Head of caudate nucleus (tissue), 42 donors: ENCODE results near the gene ATP6V0A4.

Experiments
- DNase-seq, 42 donors: peaks; one replicate each; pipeline versions ENCODE4 v3.0.0 to v3.0.0-alpha.2; 2020 to 2021; ENCODE audit warnings: mixed read lengths in 7 of 42
- intact Hi-C: fragments of 100-400 bp; cut with DNase I; formaldehyde crosslinking; loops from one replicate; pipeline ENCODE4 v1.15.0; 2022

ATP6V0A4 gene

DNA sequence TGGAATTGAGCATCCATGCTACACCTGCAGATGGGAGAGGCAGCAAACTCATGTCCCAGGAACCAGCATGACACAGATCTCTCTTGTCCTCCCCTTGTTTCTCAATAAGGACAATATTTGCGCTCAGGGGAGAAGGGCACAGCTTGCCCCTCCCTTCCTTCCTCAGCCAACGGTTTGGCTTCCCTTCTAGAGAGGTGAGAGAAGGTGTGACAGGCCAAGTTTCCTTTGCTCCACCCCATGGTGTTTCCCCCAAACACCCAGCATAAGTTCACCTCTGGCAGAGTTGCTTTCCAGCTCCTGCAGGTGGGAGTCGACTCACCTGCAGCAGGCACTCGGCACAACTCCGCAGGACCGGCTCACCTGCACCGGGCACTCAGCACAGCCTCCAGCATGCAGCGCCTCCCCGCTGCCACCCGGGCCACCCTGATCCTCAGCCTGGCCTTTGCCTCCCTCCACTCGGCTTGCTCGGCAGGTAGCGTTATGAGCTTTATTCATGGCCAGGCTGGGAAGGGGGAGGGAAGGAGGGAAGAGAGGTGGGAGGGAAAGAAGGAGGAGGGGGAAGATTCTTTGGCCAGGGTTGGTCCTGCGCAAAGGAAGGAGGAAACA, at the start of gene ATP6V0A4, which contains the start of gene TMEM213:
Gene ATP6V0A4 (minus strand): TSS at position 482 of the 606 bp plus-strand sequence. CDS start 26,949 bp downstream, outside the sequence.
Gene TMEM213 (plus strand): TSS at position 280 of the 606 bp plus-strand sequence. CDS start 111 bp downstream, at position 391.
- intact Hi-C loops: no loop called here
- DNase-seq: no peak

DNA sequence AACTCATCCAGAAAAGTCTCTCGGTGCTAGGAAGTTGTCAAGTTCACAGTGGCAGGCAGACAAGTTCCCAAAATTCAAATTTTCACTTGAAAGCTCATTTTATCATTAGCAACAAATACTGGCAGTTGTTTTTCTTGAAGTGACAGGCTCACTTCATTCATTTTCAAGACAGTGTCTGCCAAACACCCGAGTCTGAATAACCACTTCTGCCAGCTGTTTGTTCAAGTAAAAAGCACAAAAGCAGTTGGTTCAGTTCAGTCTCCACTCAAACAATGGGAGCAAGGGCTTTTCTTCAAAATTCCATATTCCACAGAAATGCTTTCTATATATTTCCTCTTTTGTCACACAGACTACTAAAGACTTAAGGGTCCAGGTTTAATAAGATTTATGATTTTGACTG, 47.7 kb upstream of the ATP6V0A4 start:
- DNase-seq: no peak

DNA sequence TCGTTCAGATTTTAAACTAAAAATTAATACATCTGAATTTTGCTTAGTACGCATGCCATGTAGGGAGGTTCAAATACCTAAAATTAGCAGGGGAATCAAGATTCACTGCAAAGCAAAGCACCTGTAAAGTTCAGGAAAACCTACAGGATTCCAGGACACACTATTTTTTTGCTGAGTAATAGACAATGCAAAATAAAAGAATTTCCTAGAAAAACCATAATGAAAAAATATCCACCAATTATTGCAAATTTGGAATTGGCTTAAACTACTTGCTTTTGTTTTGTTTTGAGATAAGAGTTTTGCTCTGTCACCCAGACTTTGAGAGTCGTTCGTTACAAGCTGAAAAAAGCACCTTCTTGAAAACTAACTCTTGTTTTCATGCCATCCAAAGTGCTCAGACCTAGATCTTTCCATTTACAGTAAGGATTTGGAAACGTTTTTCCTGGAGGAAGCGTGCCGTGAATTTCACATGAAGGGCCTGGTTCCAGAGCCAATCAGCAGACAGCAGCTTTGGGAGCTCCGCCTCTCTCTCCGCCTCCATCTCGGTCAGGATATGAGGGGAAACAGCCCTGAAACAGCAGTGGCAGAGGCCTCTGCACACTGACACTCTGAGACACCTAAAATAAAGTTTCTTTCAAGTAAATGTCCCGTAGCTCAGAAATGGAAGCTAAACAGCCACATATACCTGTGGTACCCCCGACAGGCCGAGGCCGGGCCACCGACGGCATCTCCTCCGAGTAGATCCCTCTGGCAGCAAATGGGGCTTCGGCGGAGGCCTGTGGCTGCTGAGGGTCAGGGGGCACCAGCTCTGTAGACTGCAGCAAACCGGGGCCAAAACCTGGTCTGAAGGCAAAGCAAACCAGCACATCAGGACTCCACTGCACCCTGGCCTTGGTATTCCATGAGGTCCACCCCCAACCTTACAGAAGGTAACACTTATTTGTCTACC, 45.9 kb upstream of the ATP6V0A4 start:
- DNase-seq: no peak
- intact Hi-C loops: no loop called here

More for the DNA sequence above, 47.7 kb upstream of the ATP6V0A4 start:
- intact Hi-C loops: no loop called here

GRCh38 chr7:138842111-138842510, 44.1 kb upstream of the ATP6V0A4 start:
- no peak for DNase-seq
- intact Hi-C loops: no loop called here

- intact Hi-C loops: no loop called here
- no peak for DNase-seq
Measured at GRCh38 chr7:138838166-138838565, 40.2 kb upstream of the ATP6V0A4 start.

DNA sequence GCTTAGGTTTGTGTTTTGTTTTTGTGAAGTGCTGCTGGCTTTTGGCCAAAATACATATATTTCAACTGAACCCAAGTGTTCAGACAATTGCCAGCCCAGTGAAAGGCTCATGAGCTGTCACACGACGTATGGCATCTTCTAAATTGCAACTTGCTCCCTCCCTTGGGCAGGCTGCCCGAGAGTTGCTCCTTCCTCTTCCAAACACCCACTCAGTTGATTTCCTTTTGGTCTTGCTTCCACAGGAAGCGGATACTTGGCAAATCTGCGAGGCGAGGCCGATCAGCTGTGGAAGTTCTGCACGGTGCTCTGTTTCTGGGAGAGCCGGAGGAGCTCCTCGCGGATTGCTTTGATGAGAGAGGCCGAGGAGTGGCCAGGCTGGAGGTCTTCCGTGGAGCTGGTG, 39.6 kb upstream of the ATP6V0A4 start:
- no peak for DNase-seq
- intact Hi-C loops: no loop called here

- intact Hi-C loops: no loop called here
- DNase-seq: no peak
Measured at GRCh38 chr7:138835087-138835486, 37.1 kb upstream of the ATP6V0A4 start.

GRCh38 chr7:138834583-138834982, 36.6 kb upstream of the ATP6V0A4 start:
- DNase-seq: no peak
- intact Hi-C loops: no loop called here

DNA sequence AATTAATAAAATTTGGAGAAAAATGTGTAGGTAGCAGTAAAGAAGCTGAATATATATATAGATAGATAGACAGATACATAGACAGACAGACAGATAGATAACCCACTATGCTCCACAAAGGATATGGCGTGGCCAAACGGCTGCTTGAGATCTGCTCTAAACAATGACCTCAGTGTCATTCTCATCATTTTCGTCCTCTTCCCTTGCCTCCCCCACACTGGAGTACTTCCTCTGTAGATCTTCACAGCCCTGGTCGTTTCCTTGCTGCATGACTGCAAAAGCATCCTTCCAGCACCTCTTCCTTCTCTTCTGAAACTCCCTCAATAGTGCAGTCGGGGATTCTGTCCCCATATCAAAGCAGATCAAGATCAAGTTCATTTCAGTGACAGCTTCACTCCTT, 35.6 kb upstream of the ATP6V0A4 start:
- DNase-seq: no peak
- intact Hi-C loops: no loop called here

GRCh38 chr7:138832966-138833365, 35.0 kb upstream of the ATP6V0A4 start:
- DNase-seq: no peak
- intact Hi-C loops: no loop called here

GRCh38 chr7:138829335-138829734, 31.3 kb upstream of the ATP6V0A4 start:
- intact Hi-C loops: no loop called here
- DNase-seq: no peak

DNA sequence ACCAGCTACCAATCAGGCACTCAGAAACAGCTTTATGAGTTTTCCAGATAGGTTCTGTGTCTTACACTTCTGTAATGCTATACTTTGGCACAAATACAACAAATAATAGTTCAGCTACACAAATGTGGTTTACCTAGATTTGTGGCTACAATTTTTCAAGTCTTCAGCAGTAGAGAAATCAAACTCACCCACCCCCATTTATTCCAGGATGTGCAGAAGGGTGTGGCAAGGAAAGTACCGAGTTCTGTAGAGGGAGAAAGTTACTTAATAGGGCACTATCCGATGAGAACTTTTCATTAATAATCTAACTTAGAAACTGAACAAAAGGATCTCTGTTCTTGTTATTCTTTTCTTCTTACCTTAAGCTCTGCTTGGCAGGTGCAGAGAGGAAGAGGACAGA, 30.3 kb upstream of the ATP6V0A4 start:
- no peak for DNase-seq
- intact Hi-C loops: no loop called here

- intact Hi-C loops: no loop called here
- no peak for DNase-seq
Measured at GRCh38 chr7:138825049-138825721, 27.2 kb upstream of the ATP6V0A4 start.

GRCh38 chr7:138822867-138823535, 25.0 kb upstream of the ATP6V0A4 start:
- no peak for DNase-seq
- intact Hi-C loops: no loop called here

DNA sequence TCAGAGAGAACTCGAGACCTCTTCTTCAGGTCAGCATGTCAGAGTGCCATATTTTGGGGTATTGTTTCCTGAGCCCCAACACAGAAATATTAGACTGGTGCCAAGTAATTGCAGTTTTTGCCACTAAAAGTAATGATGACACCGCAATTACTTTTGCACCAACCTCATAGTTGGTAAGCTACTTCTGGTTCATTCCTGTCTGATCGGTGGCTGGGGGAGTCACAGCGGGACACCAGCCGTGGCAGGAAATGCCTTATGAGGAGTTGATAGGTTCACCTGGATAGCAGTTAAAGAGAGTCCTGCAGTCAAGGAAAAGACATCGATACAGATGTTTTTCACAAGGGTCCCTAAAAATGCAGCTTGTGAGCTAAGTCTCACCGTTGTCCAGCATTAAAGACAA, 23.9 kb upstream of the ATP6V0A4 start:
- intact Hi-C loops: no loop called here

DNA sequence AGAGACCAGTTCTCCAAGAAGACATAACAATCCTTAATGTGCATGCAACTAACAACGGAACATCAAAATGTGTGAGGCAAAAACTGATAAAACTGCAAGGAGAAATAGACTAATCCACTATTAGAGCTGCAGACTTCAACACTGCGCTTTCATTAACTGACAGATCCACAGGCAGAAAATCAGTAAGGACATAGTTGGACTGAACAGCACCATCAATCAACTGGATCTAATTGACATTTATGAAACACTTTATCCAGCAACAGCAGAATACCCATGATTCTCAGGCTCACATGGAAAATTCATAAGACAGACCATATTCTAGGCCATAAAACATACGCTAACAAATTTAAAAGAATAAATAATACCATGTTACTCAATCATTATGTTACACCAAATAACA, 21.6 kb upstream of the ATP6V0A4 start:
- DNase-seq: no peak
- intact Hi-C loops: no loop called here

More for the DNA sequence above, 23.9 kb upstream of the ATP6V0A4 start:
- DNase-seq: no peak

- intact Hi-C loops: no loop called here
- DNase-seq: no peak
Measured at GRCh38 chr7:138816650-138817049, 18.7 kb upstream of the ATP6V0A4 start.

DNA sequence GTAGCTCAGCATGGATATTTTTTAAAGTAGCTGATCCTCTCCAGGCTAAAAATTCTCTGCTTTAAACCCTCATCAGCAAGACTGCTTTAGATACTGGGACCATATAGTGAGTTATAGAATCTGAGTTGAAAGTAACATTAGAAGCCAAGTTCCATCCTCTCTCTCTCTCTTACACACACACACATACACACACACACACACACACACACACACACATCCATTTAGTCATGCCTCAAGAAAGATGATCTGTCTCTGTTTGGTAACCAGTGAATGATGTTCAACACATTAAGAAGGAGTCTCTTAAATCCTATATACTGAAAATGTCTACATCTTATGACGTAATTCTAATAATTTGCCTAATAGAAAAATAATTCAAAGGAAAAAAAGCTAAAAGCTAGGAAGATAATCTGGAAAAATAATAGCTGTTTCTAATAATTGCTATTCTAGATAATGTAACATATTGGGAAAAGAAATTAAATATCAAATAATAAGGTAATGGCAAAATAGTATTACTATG, 16.9 kb upstream of the ATP6V0A4 start:
- no peak for DNase-seq
- intact Hi-C loops: no loop called here

DNA sequence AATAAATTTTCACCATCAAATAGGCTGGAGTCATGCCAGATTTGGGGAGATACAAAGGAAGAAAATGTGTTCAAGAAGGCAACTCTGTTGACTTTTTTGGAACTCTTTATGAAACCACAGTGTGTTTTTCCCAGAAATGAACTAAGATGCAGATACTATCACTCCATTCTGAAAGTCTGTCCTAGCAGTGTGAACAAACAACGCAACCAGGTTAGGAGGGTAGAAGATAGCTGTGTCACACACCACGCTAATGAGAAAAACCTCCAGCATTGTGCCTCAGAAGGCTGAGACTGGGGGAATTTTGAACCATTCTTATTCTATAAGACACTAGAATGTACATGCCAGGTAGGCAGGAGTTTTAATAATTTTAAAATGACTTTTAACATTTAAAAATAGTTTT, 15.9 kb upstream of the ATP6V0A4 start:
- no peak for DNase-seq
- intact Hi-C loops: no loop called here
